Heart right ventricle (tissue), 16 donors: ENCODE data around the gene PMEL. TPM values are rescaled to one million over a fixed set of nuclear protein-coding genes. Genes with fewer than 3 reads are reported as not detected.

Experiments
- ATAC-seq, 8 donors: fragments of 200-7000 bp; cut with Tn5 transposase; one replicate each; pipeline ENCODE4 v1.9.1; 2020; ENCODE audit warnings: mild to moderate bottlenecking in 8 of 8, moderate library complexity in 8 of 8, moderate number of reproducible peaks in 1 of 8
- DNase-seq, 2 donors: peaks; one replicate each; pipeline ENCODE4 v3.0.0-alpha.2; 2020
- H3K27ac ChIP-seq, 10 donors: fragments of 200-600 bp; sonication (generic) in 2 of 10; one replicate each; pipeline versions ENCODE4 v1.5.0 to v1.8.0; 2020 to 2022; ENCODE audit warnings: mild to moderate bottlenecking in 3 of 10
- H3K27me3 ChIP-seq, 7 donors: fragments of 200-600 bp; one replicate each; pipeline ENCODE4 v1.8.0; 2021 to 2022; ENCODE audit warnings: mild to moderate bottlenecking in 2 of 7
- H3K36me3 ChIP-seq, 9 donors: fragments of 200-600 bp; sonication (generic) in 1 of 9; one replicate each; pipeline versions ENCODE4 v1.5.0 to v1.8.0; 2020 to 2022; ENCODE audit warnings: mild to moderate bottlenecking in 2 of 9
- H3K4me1 ChIP-seq, 9 donors: fragments of 200-600 bp; sonication (generic) in 1 of 9; one replicate each; pipeline versions ENCODE4 v1.5.0 to v1.8.0; 2020 to 2022; ENCODE audit warnings: mild to moderate bottlenecking in 4 of 9
- H3K4me3 ChIP-seq, 10 donors: fragments of 200-600 bp; sonication (generic) in 2 of 10; one replicate each; pipeline versions ENCODE4 v1.5.0 to v1.8.0; 2020 to 2022; ENCODE audit warnings: mild to moderate bottlenecking in 7 of 10, moderate library complexity in 2 of 10
- H3K9me3 ChIP-seq, 11 donors: fragments of 200-600 bp in 10 of 11; sonication (generic) in 2 of 11; one replicate each; pipeline versions ENCODE4 v1.5.0 to v1.8.0; 2013 to 2022; ENCODE audit warnings: mild to moderate bottlenecking in 2 of 11, control low read depth in 1 of 11, moderate library complexity in 1 of 11
- CTCF ChIP-seq, 9 donors: fragments of 200-600 bp; sonication (generic) in 2 of 9; IDR thresholded peaks; one replicate each; pipeline versions ENCODE4 v1.5.0 to v1.8.0; 2021 to 2022; ENCODE audit warnings: antibody characterized with exemption in 9 of 9, mild to moderate bottlenecking in 5 of 9, moderate library complexity in 1 of 9
- WGBS, 2 donors: extraction: QIAGEN DNeasy Blood & Tissue Kit; methylation state at CpG; one replicate each; pipeline ENCODE4 v1.1.7; 2013; ENCODE audit warnings: inconsistent platforms in 1 of 2; 5-methylcytosine and 5-hydroxymethylcytosine counted together
- intact Hi-C, 10 donors: fragments of 100-400 bp; cut with DNase I; formaldehyde crosslinking; loops; one replicate each; pipeline versions ENCODE4 v1.11.1 to v1.14.2; 2022
- polyA plus RNA-seq, 2 donors: library from polyadenylated mRNA; stranded (reverse); fragments of 200-250 nt; gene quantifications; one replicate each; pipeline ENCODE4 v1.2.3, GENCODE V29; 2013
- total RNA-seq, 10 donors: library from RNA; stranded (reverse); fragmentation: NEBNext Ultra II Directional in 3 of 10; extraction: Animal tissue kit (Norgen Biotek cat#: 25700) in 3 of 10; gene quantifications; one replicate each; pipeline versions ENCODE4 v1.2.1 to v1.2.4, GENCODE V29; 2021 to 2023
- donor health status: Arrhythmogenic right ventricular cardiomyopathy.
- donor health status: ischemic (EF 13 %, LVEDD 7.1; RV severe dilation, severe dysfunction).
- donor health status: healthy with polysubstance abuse.
- donor health status: DM: no; HTN: yes; CAD: no.
- donor health status: DM: no; HTN: no; CAD: no.
- donor health status: ischemic (EF 25% LVEDD 6.9; RV normal size, moderate dysfunction).
- donor health status: ischemic (EF 25% LVEDD 5.7; RV mildly dilated, moderate dysfunction).
- donor health status: healthy.
- donor health status: DM: yes; HTN: yes; CAD: no.
- donor health status: Ischemic cardiomyopathy.
- donor health status: ischemic (EF 35%, LVEDD 5.7; RV mildly dilated, moderate dysfunction).
- donor health status: nonischemic (EF 11% LVEDD 7.7; RV severe dilation, severe dysfunction).
- donor health status: DM: yes; HTN: yes; CAD: no.
- donor health status: PGD.
- donor health status: ischemic (EF 29% LVEDD 5.4; RV normal size, mild dysfunction).
- donor health status: nonischemic (EF 23%, LVEDD 6.1; RV moderate dilation, normal function).

PMEL gene
- total and polyA plus RNA-seq, 12 donors, result 0.26 to 1.3 (median 0.58) TPM

GRCh38 chr12:55933169-55933798 is 32.6 kb downstream of the PMEL start:
- Histone ChIP-seq H3K4me1 (peaks cover 0 to 63% (median 24%) of the 10 kb centered on the region in 9 donors), H3K9me3 (no peaks in the 10 kb centered on the region), H3K36me3 (peaks cover 0 to 16% (median 0%) of the 10 kb centered on the region in 9 donors), H3K27ac (peak overlapping the region in 1 of 10 donors; percentile 75), H3K27me3 (no peaks in the 10 kb centered on the region), H3K4me3 (peak overlapping the region in 1 of 10 donors; percentile 82)
- WGBS, 2 donors, result 87 to 93% methylated on average over 7 of the region's 7 CpGs
- intact Hi-C loops, result loop anchor here in 5 of 10 donors (2.0 to 10.0 kb wide), 7 partner anchors 98 to 198 kb away; partner anchors contain the start of genes DNAJC14 (in 1 of the 5), GDF11 (in 1 of the 5), ORMDL2 (in 1 of the 5) and RPS26 (in 1 of the 5)
- ATAC-seq (no peak), DNase-seq (no peak)
- TF ChIP-seq CTCF (IDR thresholded peaks at IDR 0.05), result no peak

- no peaks in the 10 kb centered on the region for H3K27me3 ChIP-seq
- H3K4me3 ChIP-seq, result peak overlapping the region; percentile 30 to 83 (median 76)
- H3K9me3 ChIP-seq, result no peaks in the 10 kb centered on the region
- DNase-seq (peak in 1 of 2 donors; percentile 19), ATAC-seq (no peak)
- 13 to 24% methylated on average over 4 of the region's 4 CpGs for whole genome bisulfite sequencing, 2 donors
- no peak for TF ChIP-seq CTCF (IDR thresholded peaks at IDR 0.05)
- intact Hi-C loops, result loop anchor here in 5 of 10 donors (2.0 to 10.0 kb wide), 7 partner anchors 98 to 198 kb away; partner anchors contain the start of genes DNAJC14 (in 1 of the 5), GDF11 (in 1 of the 5), ORMDL2 (in 1 of the 5) and RPS26 (in 1 of the 5)
- H3K27ac ChIP-seq, result peak overlapping the region in 3 of 10 donors; percentile 82 to 99 (median 84)
- H3K36me3 ChIP-seq, result peaks cover 0 to 8% (median 0%) of the 10 kb centered on the region in 9 donors
- peaks cover 0 to 68% (median 27%) of the 10 kb centered on the region in 9 donors for H3K4me1 ChIP-seq
Measured at GRCh38 chr12:55932551-55932910, 33.3 kb downstream of the PMEL start.

GRCh38 chr12:55931780-55932550 is 33.9 kb downstream of the PMEL start:
- H3K4me3 ChIP-seq, result peak overlapping the region; percentile 30 to 83 (median 76)
- H3K27ac ChIP-seq, result peak overlapping the region; percentile 34 to 99 (median 74)
- no peaks in the 10 kb centered on the region for H3K27me3 ChIP-seq
- TF ChIP-seq CTCF (IDR thresholded peaks at IDR 0.05), result no peak
- peaks cover 0 to 68% (median 27%) of the 10 kb centered on the region in 9 donors for H3K4me1 ChIP-seq
- no peaks in the 10 kb centered on the region for H3K9me3 ChIP-seq
- ATAC-seq (peak; percentile 36 to 65 (median 60)), DNase-seq (peak; percentile 54 to 70)
- WGBS, 2 donors, result 1% methylated on average over 53 to 56 of the region's 60 CpGs
- intact Hi-C loops, result loop anchor here in 6 of 10 donors (2.0 to 10.0 kb wide), 8 partner anchors 97 to 197 kb away; partner anchors contain the start of genes DNAJC14 (in 2 of the 6), GDF11 (in 1 of the 6), ORMDL2 (in 1 of the 6) and RPS26 (in 1 of the 6)
- H3K36me3 ChIP-seq, result peaks cover 0 to 3% (median 0%) of the 10 kb centered on the region in 9 donors

- Histone ChIP-seq H3K27me3 (no peaks in the 10 kb centered on the region), H3K9me3 (no peaks in the 10 kb centered on the region), H3K4me1 (peaks cover 0 to 69% (median 28%) of the 10 kb centered on the region in 9 donors), H3K4me3 (peak overlapping the region; percentile 30 to 83 (median 76)), H3K36me3 (no peaks in the 10 kb centered on the region), H3K27ac (peak overlapping the region; percentile 34 to 99 (median 74))
- intact Hi-C loops, result loop anchor here in 6 of 10 donors (2.0 to 10.0 kb wide), 7 partner anchors 97 to 197 kb away; partner anchors contain the start of genes DNAJC14 (in 2 of the 6), GDF11 (in 1 of the 6), ORMDL2 (in 1 of the 6) and RPS26 (in 1 of the 6)
- no peak for TF ChIP-seq CTCF (IDR thresholded peaks at IDR 0.05)
- 19% methylated on average over 10 of the region's 10 CpGs for WGBS, 2 donors
- ATAC-seq (no peak), DNase-seq (no peak)
Measured at GRCh38 chr12:55931317-55931779, 34.5 kb downstream of the PMEL start.
